Stimulated activated CD4-positive, alpha-beta T cell treated with anti-CD3 and anti-CD28 coated beads, Interleukin-4, amount 100 ng/mL, for 1 hour (primary cell): Measurements from ENCODE around the gene MAT2A.

Source experiments
- DNase-seq: peaks from one replicate; pipeline ENCODE4 v3.0.0-alpha.2; 2020

Gene MAT2A

GRCh38 chr2:85538507-85539360 is at the start of gene MAT2A:
MAT2A (plus strand) TSS chr2:85539168; CDS start chr2:85539288, 120 bp downstream.
- peak; percentile 90 for DNase-seq

GRCh38 chr2:85490861-85491755 is 47.9 kb upstream of the MAT2A start:
- DNase-seq: no peak

- no peak for DNase-seq
Observed at GRCh38 chr2:85496436-85496835, 42.5 kb upstream of the MAT2A start.

GRCh38 chr2:85497944-85498630 is 40.9 kb upstream of the MAT2A start:
- no peak for DNase-seq

- DNase-seq: no peak
Observed at GRCh38 chr2:85501248-85501647, 37.7 kb upstream of the MAT2A start.

- no peak for DNase-seq
Observed at GRCh38 chr2:85502720-85503119, 36.2 kb upstream of the MAT2A start.

- DNase-seq: no peak
Observed at GRCh38 chr2:85503168-85503850, 35.7 kb upstream of the MAT2A start.

GRCh38 chr2:85503851-85504777 is 34.9 kb upstream of the MAT2A start:
- DNase-seq: no peak

GRCh38 chr2:85504778-85505261 is 34.1 kb upstream of the MAT2A start:
- DNase-seq: no peak

- no peak for DNase-seq
Observed at GRCh38 chr2:85505551-85506238, 33.3 kb upstream of the MAT2A start.

GRCh38 chr2:85506768-85507181 is 32.2 kb upstream of the MAT2A start:
- no peak for DNase-seq

- DNase-seq: no peak
Observed at GRCh38 chr2:85511008-85511811, 27.8 kb upstream of the MAT2A start.

GRCh38 chr2:85514323-85514722 is 24.6 kb upstream of the MAT2A start:
- DNase-seq: no peak

GRCh38 chr2:85516653-85517389 is 22.1 kb upstream of the MAT2A start:
- DNase-seq: no peak

- no peak for DNase-seq
Observed at GRCh38 chr2:85522090-85522647, 16.8 kb upstream of the MAT2A start.

GRCh38 chr2:85523062-85523902 is 15.7 kb upstream of the MAT2A start:
- no peak for DNase-seq

- DNase-seq: no peak
Observed at GRCh38 chr2:85523903-85524335, 15.0 kb upstream of the MAT2A start.
